Lower leg skin (tissue), 3 donors: ENCODE measurements around the gene SERPINE2.

ENCODE experiments used
- CTCF ChIP-seq, 3 donors: fragments of 450-650 bp; IDR thresholded peaks; one replicate each; pipeline ENCODE4 v1.5.1; 2016; ENCODE audit warnings: antibody characterized with exemption in 3 of 3, mild to moderate bottlenecking in 3 of 3, moderate library complexity in 2 of 3
- POLR2A ChIP-seq, 2 donors: fragments of 450-650 bp; IDR thresholded peaks; one replicate each; pipeline ENCODE4 v1.6.1; 2016 to 2017; ENCODE audit warnings: antibody characterized with exemption in 2 of 2, mild to moderate bottlenecking in 1 of 2, moderate library complexity in 1 of 2

- TF ChIP-seq CTCF (IDR thresholded peaks at IDR 0.05) = no peak
- TF ChIP-seq POLR2A (IDR thresholded peaks at IDR 0.05) = no peak
These were observed 23.6 kb upstream of the SERPINE2 start for GRCh38 chr2:224062481-224063297.
